LHCN-M2 (cell line): ENCODE measurements around the gene GPR17. TPM values are rescaled to one million over a fixed set of nuclear protein-coding genes. Genes with fewer than 3 reads are reported as not detected.
A peak's percentile ranks its signal among the peaks of the same experiment; 100 is the strongest.

Source experiments
- DNase-seq: peaks from one replicate; pipeline ENCODE4 v3.0.0-alpha.2; 2012; ENCODE audit warnings: low read depth
- total RNA-seq: library from RNA; depleted of rRNA; stranded (reverse); fragments of >200 nt; gene quantifications from 2 replicates; pipeline ENCODE4 v1.2.3, GENCODE V29; 2014

GPR17 gene
- total RNA-seq, 1 experiment from 2014 or later: not detected

GRCh38 chr2:127654084-127654837 is 8.3 kb downstream of the GPR17 start:
- DNase-seq: no peak

GRCh38 chr2:127654838-127655175 is 8.9 kb downstream of the GPR17 start:
- no peak for DNase-seq

GRCh38 chr2:127655209-127656073 is 9.5 kb downstream of the GPR17 start:
- no peak for DNase-seq

DNA sequence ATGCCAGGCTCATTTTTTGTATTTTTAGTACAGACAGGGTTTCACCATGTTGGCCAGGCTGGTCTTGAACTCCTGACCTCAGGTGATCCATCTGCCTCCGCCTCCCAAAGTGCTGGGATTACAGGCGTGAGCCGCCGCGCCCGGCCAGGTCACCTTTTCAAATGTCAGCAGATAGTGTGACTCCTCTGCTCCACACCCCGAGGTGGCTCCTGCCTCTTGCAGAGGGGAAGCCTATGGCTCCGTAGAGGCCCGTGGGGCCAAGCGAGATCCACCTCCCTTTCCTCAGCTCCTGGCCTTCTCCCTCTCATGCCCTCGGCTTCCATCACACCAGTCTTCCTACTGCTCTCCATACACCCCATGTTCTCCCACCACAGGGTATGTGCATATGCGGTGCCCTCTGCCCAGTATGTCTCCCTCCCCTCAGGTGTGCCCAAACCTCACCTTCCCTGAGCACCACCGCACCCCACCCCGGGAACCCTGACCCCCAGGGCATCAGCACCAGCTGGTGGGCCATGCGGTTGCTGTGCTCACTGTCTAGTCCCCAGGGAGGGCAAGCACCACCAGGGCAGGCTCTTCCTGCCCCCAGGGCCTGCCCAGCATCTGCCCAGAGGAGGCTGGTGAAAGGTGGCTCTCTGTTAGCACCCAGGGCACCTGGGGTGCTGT is 10.7 kb downstream of the GPR17 start:
- no peak for DNase-seq

DNA sequence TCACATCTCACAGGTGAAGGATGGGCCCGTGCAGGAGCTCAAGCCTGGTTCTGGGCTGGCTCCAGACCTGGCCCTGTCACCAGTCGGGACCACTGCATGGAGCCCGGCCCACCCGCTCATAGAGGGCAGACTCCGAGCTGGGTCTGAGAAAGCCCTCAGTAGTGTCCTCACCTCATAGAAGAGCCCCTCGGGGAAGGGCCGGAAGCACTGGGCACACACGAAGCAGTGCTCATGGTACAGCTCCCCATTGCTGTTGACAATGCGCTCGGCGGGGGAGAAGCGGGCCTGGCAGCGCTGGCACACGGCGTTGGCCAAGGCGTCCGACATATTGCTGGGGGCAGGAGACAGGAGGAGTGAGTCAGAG is 11.3 kb downstream of the GPR17 start:
- no peak for DNase-seq

GRCh38 chr2:127658146-127658545 is 12.2 kb downstream of the GPR17 start:
- DNase-seq: no peak

GRCh38 chr2:127658641-127659407 is 12.9 kb downstream of the GPR17 start:
- no peak for DNase-seq

DNA sequence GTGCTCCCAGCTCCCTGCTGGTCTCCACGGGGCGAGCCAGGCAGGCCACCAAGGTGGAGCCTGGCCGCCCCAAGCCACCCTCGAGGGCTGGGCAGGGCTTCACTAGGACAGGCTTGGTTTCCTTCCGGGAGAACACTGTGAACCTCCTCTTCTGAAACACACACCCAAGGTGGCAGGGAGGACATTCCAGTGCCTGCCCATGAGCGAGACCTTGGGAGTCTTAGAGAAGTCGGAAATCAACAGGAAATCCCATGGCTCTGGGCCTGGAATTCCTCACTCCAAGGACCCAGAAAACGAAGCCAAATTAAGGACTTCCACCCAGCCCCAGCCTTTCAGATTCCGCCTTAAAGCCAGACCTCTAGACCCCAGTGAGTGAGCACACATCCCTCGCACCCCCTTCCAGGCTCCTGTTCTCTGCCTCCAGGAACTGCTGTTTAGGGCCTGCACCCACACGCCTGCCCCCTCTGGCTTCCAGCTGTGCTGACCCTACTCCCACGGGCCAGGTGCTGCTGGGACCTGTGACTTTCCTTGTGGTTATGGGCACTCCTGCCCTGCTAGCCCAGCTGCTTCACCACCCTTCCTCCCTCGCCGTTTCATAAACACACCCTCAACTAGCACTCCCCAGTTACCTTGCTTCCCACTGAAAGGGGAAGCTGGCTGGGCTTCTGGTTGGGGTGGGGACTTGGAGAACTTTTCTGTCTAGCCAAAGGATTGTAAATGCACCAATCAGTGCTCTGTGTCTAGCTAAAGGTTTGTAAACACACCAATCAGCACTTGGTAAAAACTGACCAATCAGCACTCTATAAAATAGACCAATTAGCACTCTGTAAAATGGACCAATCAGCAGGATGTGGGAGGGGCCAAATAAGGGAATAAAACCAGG is 13.7 kb downstream of the GPR17 start:
- DNase-seq: no peak

DNA sequence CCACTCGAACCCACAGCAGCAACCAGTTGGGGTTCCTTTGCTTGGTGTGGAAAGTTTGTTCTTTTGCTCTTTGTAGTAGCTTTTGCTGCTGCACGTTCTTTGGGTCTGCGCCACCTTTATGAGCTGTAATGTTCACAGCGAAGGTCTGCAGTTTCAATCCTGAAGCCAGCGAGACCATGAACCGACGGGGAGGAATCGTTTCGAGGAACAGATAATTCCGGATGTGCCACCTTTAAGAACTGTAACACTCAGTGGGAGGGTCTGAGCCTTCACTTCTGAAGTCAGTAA is 14.3 kb downstream of the GPR17 start:
- no peak for DNase-seq

- peak; percentile 72 for DNase-seq
These were observed 15.2 kb downstream of the GPR17 start for GRCh38 chr2:127661072-127661649.

DNA sequence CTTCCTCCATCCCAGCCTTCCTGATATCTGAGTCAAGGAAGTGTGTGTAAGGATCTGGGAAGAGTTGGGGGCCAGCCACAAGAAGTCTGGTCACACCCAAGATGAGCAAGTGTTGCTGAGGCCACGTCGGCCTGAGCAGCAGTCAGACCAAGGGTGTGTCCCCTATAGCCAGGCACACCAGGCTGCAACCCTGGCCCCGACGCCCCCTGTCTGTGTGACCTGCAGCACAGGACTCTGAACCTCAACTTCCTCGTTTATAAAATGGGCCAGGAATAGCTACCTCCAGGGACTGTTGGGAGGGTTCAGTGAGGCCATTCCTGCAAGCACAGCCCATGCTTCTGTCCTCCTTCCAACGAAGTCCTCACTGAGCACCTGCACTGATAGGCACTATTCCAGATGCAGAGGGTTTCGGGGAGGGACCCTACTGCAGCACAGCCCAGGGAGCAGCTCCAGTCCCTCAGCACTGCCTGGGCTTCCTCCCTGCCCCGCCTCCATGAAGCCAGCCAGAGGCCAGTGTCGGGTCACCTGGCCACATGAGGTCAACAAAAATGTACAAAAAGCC is 16.1 kb downstream of the GPR17 start:
- no peak for DNase-seq

- DNase-seq: no peak
These were observed 17.1 kb downstream of the GPR17 start for GRCh38 chr2:127662937-127663565.

DNA sequence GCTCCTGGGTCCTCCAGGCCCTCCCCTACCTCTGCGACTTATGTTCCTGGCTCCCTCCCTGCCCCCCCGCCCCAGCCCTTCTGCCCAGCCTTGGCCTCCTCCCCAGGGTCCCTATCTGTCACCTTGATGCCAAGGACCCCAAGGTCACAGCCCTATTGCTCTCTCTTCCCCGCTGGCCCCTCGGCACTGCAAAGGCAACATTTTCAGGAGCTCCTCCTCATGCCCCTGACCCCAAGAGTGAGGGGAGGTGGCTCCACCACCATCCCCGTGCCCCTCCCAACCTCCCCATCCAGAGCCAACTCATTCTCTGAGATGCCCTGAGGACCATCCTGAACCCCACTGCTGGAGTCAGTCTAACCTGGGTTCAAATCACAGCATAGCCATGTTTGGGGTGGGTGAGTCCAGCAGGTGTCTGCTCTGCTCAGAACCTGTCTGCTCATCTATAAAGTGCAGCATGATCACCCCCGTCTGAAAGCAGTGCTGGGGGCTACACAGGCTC is 17.7 kb downstream of the GPR17 start:
- no peak for DNase-seq

DNA sequence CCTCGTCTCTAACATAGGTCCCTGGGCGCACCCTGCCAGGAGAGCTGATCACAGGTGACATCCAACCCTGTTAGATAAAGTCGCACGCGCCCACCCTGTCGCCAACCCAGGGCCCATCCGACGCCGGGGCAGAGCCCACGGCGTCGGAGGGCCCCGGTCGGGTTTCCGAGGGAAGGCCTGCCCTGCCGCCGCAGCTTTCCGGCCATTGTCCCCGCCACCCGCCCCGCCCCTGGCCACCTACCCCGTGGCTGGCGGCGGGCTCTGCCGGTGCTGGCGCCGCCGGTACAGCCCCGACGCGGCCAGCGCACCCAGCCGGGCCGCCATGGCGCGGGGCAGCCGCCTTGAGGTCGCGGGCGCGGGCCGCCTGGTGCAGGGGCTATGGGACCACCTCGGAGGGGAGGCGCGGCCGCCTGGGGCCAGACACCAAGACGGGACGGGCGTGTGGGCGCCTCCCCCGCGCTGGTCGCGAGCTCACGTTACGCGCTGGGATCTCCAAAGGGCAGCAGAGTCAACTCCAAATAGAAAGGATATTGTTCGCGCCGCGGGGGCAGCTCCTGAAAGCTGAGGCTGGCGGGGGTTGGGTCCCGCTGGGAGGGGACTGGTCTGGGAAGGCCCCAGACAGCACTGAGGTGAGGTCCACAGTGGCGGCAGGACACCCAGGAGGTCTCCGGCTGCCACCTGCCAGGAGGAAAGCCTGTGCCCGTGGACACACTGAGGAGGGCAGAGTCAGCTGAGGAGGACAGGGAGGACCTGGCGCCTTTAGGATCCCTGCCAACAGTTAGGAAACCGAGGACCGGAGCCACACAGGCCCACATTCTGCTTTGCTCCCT is 18.3 kb downstream of the GPR17 start:
- no peak for DNase-seq

- DNase-seq: no peak
These were observed 18.9 kb downstream of the GPR17 start for GRCh38 chr2:127664895-127665225.

GRCh38 chr2:127665267-127665893 is 19.4 kb downstream of the GPR17 start:
- no peak for DNase-seq

DNA sequence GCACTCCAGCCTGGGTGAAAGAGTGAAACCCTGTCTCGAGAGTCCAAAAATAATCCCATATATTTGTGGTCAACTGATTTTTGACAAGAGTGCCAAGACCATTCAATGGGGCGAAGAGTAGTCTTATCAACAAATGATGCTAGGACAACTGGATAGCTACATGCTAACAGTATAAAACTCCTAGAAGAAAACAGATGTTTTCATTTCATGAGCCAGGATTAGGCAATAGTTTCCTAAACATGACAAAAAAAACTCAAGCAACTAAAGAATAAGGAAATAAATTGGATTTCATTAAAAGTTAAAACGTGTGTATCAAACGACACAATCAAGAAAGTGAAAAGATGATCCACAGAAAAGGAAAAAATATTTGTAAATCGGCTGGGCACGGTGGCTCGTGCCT is 23.1 kb downstream of the GPR17 start:
- DNase-seq: no peak
